Head of caudate nucleus (tissue), 42 donors: ENCODE results near the gene RNF225.
A peak's percentile ranks its signal among the peaks of the same experiment; 100 is the strongest.
"Not testable (repeated sequence)": the region's sequence is repeated elsewhere in the genome, so short reads cannot be mapped to it uniquely, and the experiment has no call there.

Experiments used
- DNase-seq, 42 donors: peaks; one replicate each; pipeline versions ENCODE4 v3.0.0 to v3.0.0-alpha.2; 2020 to 2021; ENCODE audit warnings: mixed read lengths in 7 of 42
- intact Hi-C: fragments of 100-400 bp; cut with DNase I; formaldehyde crosslinking; loops from one replicate; pipeline ENCODE4 v1.15.0; 2022

RNF225 gene

DNA sequence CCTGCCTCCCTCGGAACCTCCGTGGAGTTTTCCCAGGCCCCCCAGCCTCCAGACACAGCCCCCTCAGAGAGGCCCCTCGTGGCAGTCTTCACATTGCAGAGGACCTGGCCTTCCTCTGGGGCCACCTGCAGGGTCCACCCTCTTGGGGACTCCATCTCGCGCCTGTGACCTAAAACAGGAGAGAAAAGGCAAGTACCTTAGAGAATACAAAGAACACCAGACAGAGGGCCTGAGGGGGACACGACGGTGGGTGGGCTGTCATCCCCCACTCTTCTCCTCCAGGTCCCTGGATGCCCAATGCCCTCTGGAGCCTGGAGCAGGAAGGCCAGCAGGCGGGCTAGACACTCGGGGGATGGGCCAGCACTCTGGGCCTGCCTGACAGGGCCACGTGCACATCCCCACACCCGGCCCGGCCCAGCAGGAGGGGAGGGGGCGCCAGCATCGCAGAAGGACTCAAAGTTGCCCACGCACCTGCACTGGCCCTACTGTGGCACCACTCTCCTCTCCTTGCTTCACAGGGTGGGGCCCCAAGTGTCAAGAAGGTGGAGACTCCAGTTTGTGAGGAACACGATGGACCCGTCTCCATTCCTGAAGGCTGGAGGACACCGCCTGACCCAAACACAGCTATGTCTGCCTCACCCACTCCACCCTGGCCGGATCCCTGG is 37.8 kb upstream of the RNF225 start:
- intact Hi-C loops: no loop called here
- DNase-seq: peak in 1 of 42 donors; percentile 2

- DNase-seq: peak in 16 of 42 donors; percentile 17 to 54 (median 40)
- intact Hi-C loops: no loop called here
Measured at GRCh38 chr19:58361900-58362271, 33.6 kb upstream of the RNF225 start.

GRCh38 chr19:58362272-58362994 is 33.0 kb upstream of the RNF225 start, which contains the start of gene ZNF497:
Gene ZNF497 (minus strand): TSS chr19:58362751. CDS start chr19:58357635, 5,116 bp downstream.
- DNase-seq: peak; percentile 94 to 99 (median 98)
- intact Hi-C loops: no loop called here

DNA sequence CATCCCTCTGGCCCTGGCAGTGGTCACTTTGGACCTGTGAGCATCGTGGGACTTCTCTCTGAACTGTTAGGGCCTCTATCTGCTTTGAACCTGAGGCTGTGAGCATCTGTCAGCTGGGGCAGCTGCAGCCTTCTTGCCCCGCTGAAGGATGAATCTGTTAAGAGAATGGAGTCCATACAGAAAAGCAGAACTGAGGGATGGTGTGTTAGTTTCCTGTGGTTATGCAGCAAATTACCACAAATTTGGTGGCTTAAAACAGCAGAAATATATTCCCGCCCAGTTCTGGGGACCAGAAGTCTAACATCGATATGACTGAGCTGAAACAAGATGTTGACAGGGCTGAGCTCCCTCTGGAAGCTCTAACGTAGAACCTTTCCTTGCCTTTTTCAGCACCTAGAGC is 31.3 kb upstream of the RNF225 start:
- intact Hi-C loops: no loop called here
- no peak for DNase-seq

DNA sequence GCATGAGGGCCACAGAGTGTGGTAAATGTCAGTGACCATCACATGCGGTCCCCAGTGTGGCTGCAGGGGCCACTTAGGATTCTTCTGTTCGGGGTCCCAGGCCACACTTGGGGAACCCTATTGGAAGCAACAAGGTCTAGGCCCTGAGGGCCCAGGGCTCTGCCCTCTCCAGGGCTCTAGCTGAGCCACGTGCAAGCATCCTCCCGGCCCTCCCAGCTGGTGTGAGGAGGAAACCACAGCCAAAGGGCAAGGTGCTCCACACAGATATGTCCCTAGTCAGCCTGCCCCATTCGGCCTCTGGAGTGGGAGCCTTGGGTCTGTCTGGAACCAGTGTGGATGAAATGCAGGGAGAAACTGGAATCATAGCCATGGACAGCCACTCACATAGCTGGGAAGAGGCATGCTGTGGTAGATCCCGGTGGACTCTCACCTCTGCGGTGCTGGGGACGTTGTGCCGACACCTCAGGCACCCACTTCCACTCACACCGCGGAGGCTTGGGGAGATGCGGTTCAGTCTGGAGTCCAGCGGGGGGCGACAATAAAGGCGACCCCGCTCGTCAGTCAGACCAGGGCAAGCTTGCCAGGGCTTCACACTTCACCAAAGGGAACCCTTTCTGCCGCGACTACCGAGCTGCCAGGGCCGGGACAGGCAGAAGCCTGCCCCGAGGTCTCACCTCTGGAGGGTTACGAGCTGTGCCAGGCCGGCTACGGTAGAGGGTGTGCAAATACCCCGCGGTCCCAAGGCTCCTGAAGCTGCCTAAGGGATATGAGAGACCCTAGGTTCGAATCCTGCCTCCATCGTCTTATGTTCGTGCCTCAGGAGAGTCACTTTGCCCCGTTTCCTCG is 28.6 kb upstream of the RNF225 start:
- intact Hi-C loops: no loop called here
- DNase-seq: peak in 1 of 42 donors; percentile 3

- DNase-seq: peak in 1 of 42 donors; percentile 1
Measured at GRCh38 chr19:58367698-58368454, 27.6 kb upstream of the RNF225 start.

DNA sequence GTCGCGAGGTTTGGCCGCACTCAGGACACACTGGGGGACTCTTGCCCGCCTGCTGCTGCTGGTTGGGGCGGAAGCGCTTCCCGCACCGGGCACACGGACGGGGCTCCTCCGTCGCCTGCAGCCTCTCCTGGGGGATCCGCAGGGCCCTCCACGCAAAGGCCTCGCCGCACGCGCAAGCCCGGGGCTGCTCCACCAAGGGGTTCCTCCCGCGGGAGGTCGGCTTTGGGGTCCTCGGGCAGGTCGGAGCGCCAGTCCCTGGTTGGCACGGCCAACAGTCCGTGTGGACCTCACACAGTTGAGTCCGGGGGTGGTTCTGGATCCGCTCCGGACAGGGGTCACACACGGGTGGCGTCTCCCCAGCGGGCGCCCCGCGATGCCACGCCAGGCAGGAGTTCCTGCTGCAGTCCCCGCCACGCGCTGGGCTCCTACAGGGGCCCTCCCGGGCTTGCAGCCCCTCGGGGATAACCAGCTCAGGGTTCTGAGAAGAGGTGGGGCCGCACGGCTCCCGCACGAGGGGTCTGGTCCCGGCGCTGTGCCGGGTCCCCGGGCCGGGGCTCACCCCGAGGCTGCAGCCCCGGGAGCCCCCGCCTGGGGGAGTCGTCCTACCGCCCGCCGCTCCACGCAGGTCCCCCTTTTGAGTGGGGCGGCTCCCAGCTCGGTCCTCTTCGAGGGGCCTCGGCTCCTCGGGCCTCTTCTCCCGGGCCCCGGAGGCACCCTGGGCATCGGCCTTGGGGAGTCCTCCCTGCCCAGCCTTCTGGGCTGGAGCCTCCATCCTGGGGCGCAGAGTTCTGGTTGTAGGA is 26.7 kb upstream of the RNF225 start:
- intact Hi-C loops: no loop called here
- DNase-seq: peak in 1 of 42 donors; percentile 1

More at GRCh38 chr19:58367698-58368454, 27.6 kb upstream of the RNF225 start:
- intact Hi-C loops: no loop called here

DNA sequence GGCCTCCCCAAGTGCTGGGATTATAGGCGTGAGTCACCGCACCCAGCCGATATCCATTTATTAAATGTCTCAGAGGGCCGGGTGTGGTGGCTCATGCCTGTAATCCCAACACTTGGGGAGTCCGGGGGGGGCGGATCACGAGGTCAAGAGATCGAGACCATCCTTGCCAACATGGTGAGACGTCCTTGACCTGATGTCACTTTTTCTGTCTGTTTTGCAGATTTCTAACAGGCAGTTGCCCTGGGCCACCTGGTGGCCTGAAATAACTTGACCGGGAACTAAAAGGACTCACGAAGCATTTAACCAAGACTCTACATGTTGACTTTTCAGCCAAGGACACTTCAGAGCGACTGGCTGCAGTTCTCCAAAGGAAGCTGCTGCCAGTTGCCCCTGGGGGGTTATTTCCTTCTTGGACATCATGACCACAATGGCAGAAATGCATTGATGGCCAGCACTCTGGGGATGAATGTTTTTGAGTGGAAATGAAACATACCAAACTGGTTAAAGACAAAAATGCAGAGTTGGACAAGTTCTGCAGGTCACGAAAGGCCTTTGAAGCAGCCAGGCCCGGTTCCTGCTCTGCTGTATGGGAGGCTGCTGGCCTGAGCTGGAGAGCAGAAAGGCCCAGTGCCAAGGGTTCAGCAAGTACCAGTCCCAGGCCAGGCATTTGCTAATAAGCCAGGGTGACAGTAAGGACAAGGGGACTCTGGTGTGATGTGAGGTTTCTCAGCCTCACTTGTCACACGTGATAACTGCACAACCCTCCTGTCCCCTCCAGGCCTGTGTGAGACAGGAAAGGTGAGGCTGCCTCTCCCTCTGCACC is 22.9 kb upstream of the RNF225 start:
- intact Hi-C loops: no loop called here
- DNase-seq: peak in 2 of 42 donors; percentile 28 to 37

GRCh38 chr19:58374200-58374599 is 21.3 kb upstream of the RNF225 start:
- DNase-seq: no peak
- intact Hi-C loops: no loop called here

- intact Hi-C loops, DNase-seq: not testable (repeated sequence)
Measured at GRCh38 chr19:58376724-58377123, 18.7 kb upstream of the RNF225 start.

GRCh38 chr19:58379246-58379645 is 16.2 kb upstream of the RNF225 start:
- no peak for DNase-seq
- intact Hi-C loops: no loop called here

DNA sequence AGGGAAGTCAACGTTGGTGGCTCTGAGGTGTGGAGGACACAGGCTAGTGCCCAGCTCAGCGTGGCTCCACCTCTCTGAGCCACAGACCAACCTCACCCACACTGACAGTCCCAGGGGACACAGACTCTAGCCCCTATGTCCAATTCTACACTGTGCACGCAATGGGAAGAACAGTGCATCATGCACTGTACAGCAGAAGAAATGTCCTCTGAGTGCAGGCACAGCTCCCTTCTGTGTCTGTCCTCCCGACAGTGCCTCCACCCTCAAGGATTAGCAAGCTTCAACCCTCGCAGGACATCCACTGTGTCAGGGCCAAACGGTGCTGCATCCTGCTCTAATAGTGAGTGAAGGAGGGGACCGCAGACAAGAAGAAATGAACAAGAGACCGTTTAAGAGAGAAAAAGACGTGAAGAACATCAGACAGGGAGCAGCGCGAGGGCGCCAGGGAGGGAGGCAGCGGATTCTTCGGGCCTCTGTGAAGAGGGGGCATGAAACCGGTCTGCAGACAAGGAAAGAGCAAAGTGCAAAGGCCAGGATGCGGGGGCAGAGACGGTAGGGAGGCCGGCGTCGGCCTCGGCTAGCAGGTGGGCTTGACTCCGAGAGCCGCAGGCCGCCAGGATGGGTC is 15.3 kb upstream of the RNF225 start:
- intact Hi-C loops: loop anchor here (2.0 kb wide), 1 partner anchor 53 kb away; the partner anchor contains the start of gene ZSCAN22
- DNase-seq: peak in 3 of 42 donors; percentile 12 to 34 (median 26)

- intact Hi-C loops: loop anchor here (2.0 kb wide), 1 partner anchor 54 kb away; the partner anchor contains the start of gene ZSCAN22
Measured at GRCh38 chr19:58380662-58381459, 14.6 kb upstream of the RNF225 start, which contains the start of gene ZNF837. Gene ZNF837 (minus strand): TSS chr19:58381030. CDS start chr19:58369332, 11,698 bp downstream.

DNA sequence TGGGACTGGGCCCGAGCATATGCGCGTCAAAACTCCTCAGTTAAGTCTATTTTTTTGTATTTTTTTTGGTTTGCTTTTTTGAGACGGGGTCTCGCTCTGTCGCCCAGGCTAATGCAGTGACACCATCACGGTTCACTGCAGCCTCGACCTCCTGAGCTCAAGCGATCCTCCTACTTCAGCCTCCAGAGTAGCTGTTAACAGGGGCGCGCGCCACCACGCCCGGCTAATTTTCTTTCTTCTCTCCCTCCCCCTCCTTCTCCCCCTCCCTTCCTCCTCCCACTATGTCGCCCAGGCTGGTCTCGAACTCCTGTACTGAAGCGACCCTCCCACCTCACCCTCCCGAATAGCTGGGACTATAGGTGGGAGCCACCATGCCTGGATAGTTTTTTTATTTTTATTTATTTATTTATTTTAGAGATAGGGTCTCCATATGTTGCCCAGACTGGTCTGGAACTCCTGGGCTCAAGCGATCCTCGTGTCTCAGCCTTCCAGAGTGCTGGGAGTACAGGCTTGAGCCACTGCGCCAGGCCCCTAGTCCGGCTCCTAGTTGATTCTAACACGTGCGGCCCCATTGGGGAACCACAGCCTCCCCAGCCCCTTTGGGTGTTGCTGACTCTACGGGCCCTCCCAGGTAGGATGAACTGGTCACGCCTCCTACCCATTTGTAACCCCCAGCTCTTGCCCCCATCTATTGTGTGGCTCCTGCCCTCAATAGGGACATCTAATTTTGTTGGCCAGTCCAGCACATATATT is 13.8 kb upstream of the RNF225 start:
- intact Hi-C loops: loop anchor here (2.0 kb wide), 1 partner anchor 55 kb away; the partner anchor contains the start of gene ZSCAN22

More at GRCh38 chr19:58380662-58381459, 14.6 kb upstream of the RNF225 start, which contains the start of gene ZNF837:
- peak; percentile 96 to 100 (median 99) for DNase-seq

More for the DNA sequence above, 13.8 kb upstream of the RNF225 start:
- no peak for DNase-seq
